Mesenchymal stem cell (in vitro differentiated cells and primary cell): ENCODE measurements around the gene COBL.

Source experiments
- DNase-seq: peaks from one replicate; pipeline ENCODE4 v3.0.0-alpha.2; 2013
- H2AFZ ChIP-seq: one replicate; pipeline ENCODE4 v1.6.1; 2013; ENCODE audit warnings: low read depth, mild to moderate bottlenecking, control low read depth, inconsistent platforms, low read length, moderate library complexity
- H2AK5ac ChIP-seq: 2 replicates; pipeline ENCODE4 v1.6.1; 2013; ENCODE audit warnings: low read length, moderate library complexity, mild to moderate bottlenecking, inconsistent platforms; ENCODE audit not compliant: severe bottlenecking
- H2BK120ac ChIP-seq: one replicate; pipeline ENCODE4 v1.6.1; 2013; ENCODE audit warnings: low read depth, mild to moderate bottlenecking, inconsistent platforms, low read length, moderate library complexity
- H2BK12ac ChIP-seq, 2 experiments: one replicate each; pipeline ENCODE4 v1.6.1; 2013; ENCODE audit warnings: inconsistent platforms in 2 of 2, low read length in 2 of 2, mild to moderate bottlenecking in 2 of 2, moderate library complexity in 2 of 2, control low read depth in 1 of 2
- H2BK15ac ChIP-seq: one replicate; pipeline ENCODE4 v1.6.1; 2013; ENCODE audit warnings: mild to moderate bottlenecking, low read depth, inconsistent platforms; ENCODE audit not compliant: poor library complexity, severe bottlenecking
- H2BK5ac ChIP-seq: 2 replicates; pipeline ENCODE4 v1.6.1; 2013; ENCODE audit warnings: low read depth, mild to moderate bottlenecking, low read length, control low read depth, inconsistent platforms; ENCODE audit not compliant: poor library complexity, severe bottlenecking
- H3K14ac ChIP-seq, 2 experiments: one replicate each; pipeline ENCODE4 v1.6.1; 2013; ENCODE audit warnings: inconsistent platforms in 2 of 2, low read length in 2 of 2, control low read depth in 1 of 2, mild to moderate bottlenecking in 1 of 2, moderate library complexity in 1 of 2
- H3K18ac ChIP-seq, 2 experiments: one replicate each; pipeline ENCODE4 v1.6.1; 2013; ENCODE audit warnings: inconsistent platforms in 2 of 2, low read length in 2 of 2, control low read depth in 1 of 2, low read depth in 1 of 2, mild to moderate bottlenecking in 1 of 2
- H3K23ac ChIP-seq, 2 experiments: one replicate each; pipeline ENCODE4 v1.6.1; 2013; ENCODE audit warnings: inconsistent platforms in 2 of 2, low read length in 2 of 2, mild to moderate bottlenecking in 2 of 2, moderate library complexity in 2 of 2, control low read depth in 1 of 2
- H3K27ac ChIP-seq: 2 replicates; pipeline ENCODE4 v1.5.1; 2013; ENCODE audit warnings: mild to moderate bottlenecking, moderate library complexity, low read length, control low read depth, inconsistent platforms; ENCODE audit not compliant: poor library complexity, severe bottlenecking
- H3K27me3 ChIP-seq, 2 experiments: 2 replicates each; pipeline versions ENCODE4 v1.6.1 to v1.7.0; 2013; ENCODE audit warnings: low read length in 2 of 2, mild to moderate bottlenecking in 2 of 2, moderate library complexity in 2 of 2, control low read depth in 1 of 2, inconsistent platforms in 1 of 2; ENCODE audit not compliant: control insufficient read depth in 1 of 2, insufficient read depth in 1 of 2
- H3K36me3 ChIP-seq, 2 experiments: 2 replicates each; pipeline versions ENCODE4 v1.6.1 to v1.7.0; 2013; ENCODE audit warnings: low read length in 2 of 2, control low read depth in 1 of 2, inconsistent platforms in 1 of 2, low read depth in 1 of 2, mild to moderate bottlenecking in 1 of 2; ENCODE audit not compliant: insufficient read depth in 2 of 2, control insufficient read depth in 1 of 2
- H3K4ac ChIP-seq, 2 experiments: one replicate each; pipeline ENCODE4 v1.6.1; 2013; ENCODE audit warnings: inconsistent platforms in 2 of 2, low read length in 2 of 2, mild to moderate bottlenecking in 2 of 2, moderate library complexity in 2 of 2, control low read depth in 1 of 2, low read depth in 1 of 2
- H3K4me1 ChIP-seq: 2 replicates; pipeline ENCODE4 v1.6.1; 2013; ENCODE audit warnings: low read depth, low read length, control low read depth; ENCODE audit not compliant: control insufficient read depth, insufficient read depth
- H3K4me2 ChIP-seq: 2 replicates; pipeline ENCODE4 v1.6.1; 2013; ENCODE audit warnings: low read length, mild to moderate bottlenecking, inconsistent platforms; ENCODE audit not compliant: poor library complexity, severe bottlenecking
- H3K4me3 ChIP-seq, 2 experiments: 2 replicates each; pipeline versions ENCODE4 v1.5.1 to v1.7.0; 2013; ENCODE audit warnings: low read length in 2 of 2, mild to moderate bottlenecking in 2 of 2, control low read depth in 1 of 2, low read depth in 1 of 2; ENCODE audit not compliant: insufficient read depth in 1 of 2
- H3K79me1 ChIP-seq: replicated peaks from 2 replicates; pipeline ENCODE4 v1.6.1; 2013; ENCODE audit warnings: mild to moderate bottlenecking, control low read depth, low read length, inconsistent platforms; ENCODE audit not compliant: poor library complexity, severe bottlenecking
- H3K9ac ChIP-seq: 2 replicates; pipeline ENCODE4 v1.7.0; 2013; ENCODE audit warnings: mild to moderate bottlenecking, low read length, moderate library complexity
- H3K9me3 ChIP-seq: 2 replicates; pipeline ENCODE4 v1.7.0; 2013; ENCODE audit warnings: mild to moderate bottlenecking, low read length; ENCODE audit not compliant: control insufficient read depth
- H4K8ac ChIP-seq: one replicate; pipeline ENCODE4 v1.6.1; 2013; ENCODE audit warnings: inconsistent platforms, mild to moderate bottlenecking, low read length, moderate library complexity
- H4K91ac ChIP-seq: one replicate; pipeline ENCODE4 v1.6.1; 2013; ENCODE audit warnings: mild to moderate bottlenecking, low read length, inconsistent platforms
- WGBS: methylation state at CpG from one replicate; pipeline ENCODE4 v1.1.7; 2013; ENCODE audit warnings: mixed read lengths; 5-methylcytosine and 5-hydroxymethylcytosine counted together

COBL gene

DNA sequence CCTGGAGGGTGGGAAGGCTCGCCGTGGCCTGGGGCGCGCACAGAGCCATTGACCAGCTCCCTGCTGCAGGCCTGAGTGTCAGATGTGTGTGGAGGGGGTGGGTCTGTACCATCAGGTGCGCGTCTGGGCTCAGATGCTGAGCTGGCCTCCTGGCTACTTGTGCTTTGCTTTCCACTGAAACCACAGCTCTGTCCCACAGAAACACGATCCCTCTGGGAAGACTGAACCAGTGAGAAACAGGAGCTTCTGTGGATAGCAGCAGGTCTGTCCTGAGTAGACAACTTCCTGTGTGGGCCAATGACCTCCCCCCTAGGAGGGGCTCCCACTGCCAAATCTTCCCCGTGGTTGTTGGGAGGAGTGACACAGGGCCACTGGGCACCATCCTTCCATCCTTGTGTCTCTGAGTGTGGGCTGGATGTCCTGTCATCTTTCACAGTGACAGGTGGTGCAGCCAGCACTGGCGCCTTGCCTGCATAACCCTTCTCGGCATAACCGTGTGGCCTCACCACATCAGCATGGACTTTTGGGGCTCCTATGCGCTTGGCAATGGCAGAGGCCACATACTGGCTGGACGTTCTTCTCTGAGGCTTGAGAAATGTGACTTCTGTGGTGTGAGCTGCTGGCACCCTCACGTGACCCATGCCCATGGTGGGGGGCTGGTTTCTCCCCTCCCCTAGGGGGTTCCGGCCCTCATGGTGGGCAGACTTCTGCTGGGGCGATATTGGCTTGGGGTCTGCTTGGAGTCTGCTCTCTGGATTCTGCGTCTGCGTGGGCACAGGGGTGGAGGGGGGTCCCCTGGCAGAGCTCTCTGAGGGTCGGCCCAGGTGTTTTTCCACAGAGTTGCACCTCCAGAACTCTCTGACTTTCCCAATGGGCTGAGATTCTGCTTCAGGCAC lies 288.4 kb downstream of the COBL start:
- Histone ChIP-seq H3K36me3 (no peaks in the 10 kb centered on the region), H2BK120ac (no peak overlapping the region), H3K27ac (no peak overlapping the region), H2BK5ac (no peak overlapping the region), H3K14ac (no peak overlapping the region), H3K18ac (peak overlapping the region; percentile 2 to 69), H3K4me3 (no peak overlapping the region), H4K91ac (peak overlapping the region; percentile 54), H3K79me1 (no peaks in the 10 kb centered on the region), H3K23ac (no peak overlapping the region), H3K9ac (no peak overlapping the region), H2BK15ac (peak overlapping the region; percentile 8), H3K4me1 (peaks cover 13% of the 10 kb centered on the region), H3K4me2 (no peak overlapping the region), H2AK5ac (no peak overlapping the region), H4K8ac (no peak overlapping the region), H3K9me3 (no peaks in the 10 kb centered on the region), H3K4ac (no peak overlapping the region), H2AFZ (no peak overlapping the region), H2BK12ac (peak overlapping the region; percentile 64 to 89), H3K27me3 (no peaks in the 10 kb centered on the region)
- 96% methylated on average over 18 of the region's 19 CpGs for WGBS
- DNase-seq, result no peak

DNA sequence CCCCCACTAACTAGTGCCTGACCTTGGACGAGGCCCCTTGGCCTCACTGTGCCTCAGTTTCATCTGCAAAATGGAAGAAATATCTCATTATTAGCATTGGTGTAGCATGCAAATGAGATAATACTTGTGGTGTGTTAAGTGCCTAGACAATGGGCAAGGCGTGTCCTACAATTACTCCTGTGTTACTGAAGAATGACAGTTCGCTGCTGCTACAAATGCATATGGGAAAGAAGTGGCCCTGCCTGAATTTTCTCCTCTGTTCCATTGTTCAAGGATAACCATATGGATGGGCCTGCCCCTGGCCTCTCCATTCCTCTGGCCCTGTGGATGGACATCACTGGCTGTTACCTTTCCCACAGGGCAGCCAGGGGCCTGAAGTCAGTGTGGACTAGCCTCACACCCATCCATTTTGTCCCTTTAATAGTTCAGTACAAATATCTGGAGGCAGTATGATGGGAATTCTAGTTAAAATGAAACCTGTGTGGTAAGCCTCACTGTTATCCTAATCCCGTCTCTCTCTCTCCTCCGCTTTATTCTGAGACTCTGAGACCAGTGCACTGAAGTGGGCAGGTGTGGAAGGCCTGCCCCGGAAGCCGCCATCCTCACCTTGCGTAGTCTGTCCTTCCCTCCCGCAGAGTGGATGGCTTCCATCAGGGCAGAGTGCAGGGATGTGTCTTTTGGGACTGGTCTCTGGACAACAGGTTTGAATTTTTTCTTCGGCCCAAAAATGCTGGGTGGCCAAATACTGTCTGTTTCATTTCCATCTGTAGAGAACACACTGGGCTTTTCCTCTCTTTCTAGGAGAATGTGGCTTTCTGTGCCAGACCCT lies 289.3 kb downstream of the COBL start:
- Histone ChIP-seq H4K91ac (peak overlapping the region; percentile 35), H3K9ac (no peak overlapping the region), H2BK15ac (no peak overlapping the region), H2BK12ac (no peak overlapping the region), H3K18ac (peak overlapping the region in 1 of 2 experiments; percentile 48), H3K23ac (no peak overlapping the region), H4K8ac (no peak overlapping the region), H2AK5ac (no peak overlapping the region), H3K4ac (no peak overlapping the region), H2BK120ac (no peak overlapping the region), H3K4me1 (peaks cover 13% of the 10 kb centered on the region), H3K14ac (no peak overlapping the region), H3K4me3 (no peak overlapping the region), H3K4me2 (no peak overlapping the region), H3K36me3 (no peaks in the 10 kb centered on the region), H3K27me3 (no peaks in the 10 kb centered on the region), H3K79me1 (no peaks in the 10 kb centered on the region), H2AFZ (no peak overlapping the region), H3K27ac (no peak overlapping the region), H2BK5ac (no peak overlapping the region), H3K9me3 (no peaks in the 10 kb centered on the region)
- 93% methylated on average over 10 of the region's 10 CpGs for WGBS
- no peak for DNase-seq

GRCh38 chr7:51026341-51026740 lies 290.3 kb downstream of the COBL start:
- H3K27me3 ChIP-seq, result no peaks in the 10 kb centered on the region
- H3K14ac ChIP-seq, result no peak overlapping the region
- no peak overlapping the region for H2BK5ac ChIP-seq
- no peak overlapping the region for H3K27ac ChIP-seq
- H3K4me2 ChIP-seq, result no peak overlapping the region
- no peak overlapping the region for H3K4ac ChIP-seq
- H3K23ac ChIP-seq, result no peak overlapping the region
- H3K9ac ChIP-seq, result no peak overlapping the region
- H2AK5ac ChIP-seq, result no peak overlapping the region
- no peaks in the 10 kb centered on the region for H3K79me1 ChIP-seq
- H3K18ac ChIP-seq, result no peak overlapping the region
- WGBS, result 94% methylated on average over 12 of the region's 12 CpGs
- no peaks in the 10 kb centered on the region for H3K9me3 ChIP-seq
- no peak overlapping the region for H2BK15ac ChIP-seq
- no peak overlapping the region for H2AFZ ChIP-seq
- H2BK12ac ChIP-seq, result peak overlapping the region in 1 of 2 experiments; percentile 2
- DNase-seq, result no peak
- H3K36me3 ChIP-seq, result no peaks in the 10 kb centered on the region
- H3K4me1 ChIP-seq, result peaks cover 10% of the 10 kb centered on the region
- no peak overlapping the region for H2BK120ac ChIP-seq
- H4K8ac ChIP-seq, result no peak overlapping the region
- peak overlapping the region; percentile 34 for H4K91ac ChIP-seq
- H3K4me3 ChIP-seq, result no peak overlapping the region

GRCh38 chr7:51025668-51026067 lies 290.9 kb downstream of the COBL start:
- H4K91ac ChIP-seq, result no peak overlapping the region
- no peak overlapping the region for H4K8ac ChIP-seq
- no peak overlapping the region for H3K4me2 ChIP-seq
- no peaks in the 10 kb centered on the region for H3K79me1 ChIP-seq
- H3K27ac ChIP-seq, result no peak overlapping the region
- no peak for DNase-seq
- H3K14ac ChIP-seq, result no peak overlapping the region
- no peak overlapping the region for H3K9ac ChIP-seq
- H2BK12ac ChIP-seq, result no peak overlapping the region
- H2BK5ac ChIP-seq, result no peak overlapping the region
- no peak overlapping the region for H2AK5ac ChIP-seq
- H3K4ac ChIP-seq, result no peak overlapping the region
- H3K18ac ChIP-seq, result no peak overlapping the region
- 85% methylated on average over 2 of the region's 2 CpGs for WGBS
- H2AFZ ChIP-seq, result no peak overlapping the region
- H3K9me3 ChIP-seq, result no peaks in the 10 kb centered on the region
- no peak overlapping the region for H3K23ac ChIP-seq
- H3K36me3 ChIP-seq, result no peaks in the 10 kb centered on the region
- peaks cover 7% of the 10 kb centered on the region for H3K4me1 ChIP-seq
- no peak overlapping the region for H2BK15ac ChIP-seq
- no peak overlapping the region for H3K4me3 ChIP-seq
- H2BK120ac ChIP-seq, result no peak overlapping the region
- H3K27me3 ChIP-seq, result no peaks in the 10 kb centered on the region
